CD4-positive, alpha-beta T cell treated with Interferon alpha-2 for 1 hour (primary cell): Measurements from ENCODE around the gene COL5A2.

Experiments used
- DNase-seq, 2 donors: peaks; one replicate each; pipeline ENCODE4 v3.0.0-alpha.2; 2020 to 2022

Gene COL5A2

GRCh38 chr2:189146553-189146952, 33.0 kb downstream of the COL5A2 start:
- no peak for DNase-seq

- DNase-seq: no peak
Measured at GRCh38 chr2:189144700-189145211, 34.8 kb downstream of the COL5A2 start.

- DNase-seq: no peak
Measured at GRCh38 chr2:189143925-189144324, 35.6 kb downstream of the COL5A2 start.

DNA sequence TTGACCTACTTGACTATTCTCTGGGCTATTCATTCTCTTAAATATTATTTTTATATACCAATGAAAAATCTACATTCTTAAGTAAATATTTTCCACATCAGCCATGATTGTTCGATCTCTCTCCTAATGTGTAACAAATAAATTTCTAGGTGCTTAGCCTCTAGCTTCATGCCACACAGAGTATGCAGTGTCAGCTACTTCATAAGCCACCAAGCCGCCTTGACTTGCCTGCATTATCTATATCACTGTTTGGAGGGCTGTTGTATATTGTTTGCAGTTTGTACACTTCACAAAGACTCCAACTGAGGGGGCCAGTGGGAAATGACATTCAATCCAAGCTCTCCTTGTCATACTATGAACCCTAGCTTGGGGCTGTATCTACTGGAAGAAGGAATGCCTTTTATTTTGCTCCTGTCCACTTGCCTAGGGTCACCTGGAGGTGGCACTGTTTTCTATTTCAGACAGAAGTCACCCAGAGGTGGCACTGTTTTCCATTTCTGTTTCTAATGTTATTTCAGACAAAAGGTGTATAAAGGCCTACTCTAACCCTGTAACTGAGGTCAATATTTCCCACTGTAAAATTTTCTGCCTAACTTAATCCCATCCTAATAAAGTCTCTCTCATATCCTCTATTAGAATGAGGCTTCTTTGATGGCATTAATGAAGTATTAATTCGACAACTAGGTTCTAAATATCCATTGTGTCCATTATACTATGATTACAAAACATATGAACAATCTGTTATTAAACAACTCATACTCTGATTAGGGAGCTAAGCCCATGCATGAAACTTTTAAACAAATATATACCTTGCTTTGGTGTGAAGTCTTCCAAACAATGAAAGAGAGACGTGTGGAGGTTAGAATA, 36.4 kb downstream of the COL5A2 start:
- DNase-seq: peak; percentile 15 to 67

- DNase-seq: no peak
Measured at GRCh38 chr2:189138800-189139199, 40.8 kb downstream of the COL5A2 start.

GRCh38 chr2:189137519-189137918, 42.0 kb downstream of the COL5A2 start:
- no peak for DNase-seq

- DNase-seq: no peak
Measured at GRCh38 chr2:189134485-189134884, 45.1 kb downstream of the COL5A2 start.

DNA sequence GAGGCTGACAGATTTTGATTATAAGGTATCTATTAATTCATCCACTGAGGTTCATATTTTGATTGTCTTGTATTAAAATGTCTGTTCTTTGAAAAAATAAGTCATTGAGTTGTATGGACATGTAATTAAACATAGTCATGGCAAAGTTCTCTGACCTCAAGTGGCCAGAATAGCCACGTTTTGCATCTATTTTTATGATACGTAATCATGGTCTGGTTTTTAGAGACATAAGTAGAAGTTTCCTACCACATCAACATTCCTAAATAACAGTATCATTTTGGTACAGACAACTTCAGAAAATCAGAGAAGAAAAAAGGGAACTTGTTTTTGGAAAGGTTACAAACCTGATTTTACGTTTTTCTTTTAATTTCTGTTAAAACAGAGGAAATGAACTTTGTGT, 47.6 kb downstream of the COL5A2 start:
- no peak for DNase-seq

- DNase-seq: no peak
Measured at GRCh38 chr2:189129971-189130370, 49.6 kb downstream of the COL5A2 start.

- no peak for DNase-seq
Measured at GRCh38 chr2:189128970-189129369, 50.6 kb downstream of the COL5A2 start.

GRCh38 chr2:189127756-189128155, 51.8 kb downstream of the COL5A2 start:
- no peak for DNase-seq

- DNase-seq: no peak
Measured at GRCh38 chr2:189125195-189125594, 54.4 kb downstream of the COL5A2 start.

DNA sequence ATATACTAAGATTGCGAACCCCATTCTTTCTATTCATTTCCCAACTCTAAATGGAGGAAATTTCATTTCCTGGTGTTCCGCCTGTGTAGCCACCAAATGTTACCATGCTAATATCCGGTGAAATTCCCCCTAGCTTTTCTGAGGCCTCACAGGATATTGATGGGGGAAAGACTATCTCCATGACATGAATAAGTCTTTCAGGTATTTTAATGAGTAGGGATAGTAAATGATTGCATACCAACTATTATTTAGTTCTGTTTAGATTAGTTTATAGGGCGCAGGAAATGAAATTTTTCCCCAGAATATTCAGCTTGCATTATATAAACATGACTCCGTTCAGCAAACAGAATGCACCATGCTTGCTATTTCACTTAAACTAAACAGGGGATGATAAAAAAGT, 55.4 kb downstream of the COL5A2 start:
- no peak for DNase-seq

DNA sequence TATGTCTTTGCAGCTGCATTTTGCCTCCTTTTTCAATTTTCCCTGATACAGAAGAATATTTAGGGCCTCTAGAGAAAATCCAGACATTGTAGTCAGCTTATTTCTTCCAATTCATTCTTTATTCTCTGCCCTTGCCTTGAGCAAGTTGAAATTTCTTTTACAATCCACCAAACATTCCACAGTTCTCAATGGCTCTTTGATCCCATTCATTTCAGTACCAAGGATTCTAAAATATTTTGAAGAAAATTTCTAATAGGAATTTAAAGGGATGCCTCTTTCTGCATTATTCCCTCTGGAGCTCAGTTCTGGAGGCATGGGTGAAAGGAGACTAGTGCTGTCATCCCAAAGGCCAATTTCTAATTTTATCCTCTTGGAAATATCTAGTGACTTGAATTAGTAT, 61.2 kb downstream of the COL5A2 start:
- DNase-seq: no peak

DNA sequence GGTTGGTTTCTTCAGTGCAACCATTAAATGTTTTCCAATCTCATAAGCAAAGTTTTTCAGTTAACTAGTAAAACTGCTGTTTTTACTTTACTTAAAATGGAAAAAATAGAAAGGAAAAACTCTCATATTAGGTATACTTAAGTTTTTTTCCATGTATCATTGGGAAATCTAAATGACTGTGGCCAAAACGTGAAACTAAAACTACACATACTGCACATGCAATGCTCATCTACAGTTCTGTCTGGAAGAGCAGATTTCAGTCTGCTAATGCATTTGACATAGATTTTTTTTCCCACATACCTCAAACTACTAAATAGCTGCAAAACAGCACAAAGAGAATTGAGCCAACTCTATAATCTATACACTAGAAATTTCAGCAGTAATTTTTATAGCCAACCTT, 62.6 kb downstream of the COL5A2 start:
- no peak for DNase-seq

GRCh38 chr2:189116087-189116486, 63.5 kb downstream of the COL5A2 start:
- no peak for DNase-seq

DNA sequence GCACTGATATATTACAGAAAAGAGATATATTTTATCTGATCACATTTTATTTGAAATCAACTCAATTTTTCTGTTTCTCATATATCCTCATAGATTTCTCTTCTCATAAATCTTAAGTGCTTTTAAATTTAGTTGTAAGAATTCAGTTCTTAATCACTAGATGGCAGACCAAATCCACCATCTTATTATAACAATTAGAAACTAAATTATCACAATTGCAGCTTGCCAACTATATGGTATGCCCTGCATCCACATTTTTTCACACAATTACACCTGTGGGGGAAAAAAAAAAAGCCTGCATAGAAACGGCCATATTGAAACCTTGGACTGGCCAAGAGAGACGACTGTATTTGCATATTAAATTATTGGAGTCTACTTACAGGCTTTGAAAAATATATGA, 64.4 kb downstream of the COL5A2 start:
- DNase-seq: no peak

DNA sequence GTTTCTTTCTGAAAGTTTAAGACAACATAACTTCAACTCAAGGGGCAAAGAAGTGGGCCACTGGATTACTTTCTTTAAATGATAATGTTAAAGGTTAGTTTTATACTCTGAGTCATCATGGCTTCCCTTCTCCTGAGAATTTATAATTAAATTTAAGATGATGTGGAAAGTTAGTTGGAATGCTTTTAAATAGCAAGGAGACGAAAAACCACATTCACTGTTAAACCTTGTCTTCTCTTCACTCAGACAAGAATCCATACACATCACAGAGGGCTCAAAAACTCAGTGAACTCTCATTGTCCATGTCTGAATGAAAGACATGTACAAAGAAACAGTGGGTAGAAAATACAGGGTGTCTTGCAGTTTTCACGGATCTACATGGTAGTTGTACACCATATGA, 65.6 kb downstream of the COL5A2 start:
- DNase-seq: no peak

DNA sequence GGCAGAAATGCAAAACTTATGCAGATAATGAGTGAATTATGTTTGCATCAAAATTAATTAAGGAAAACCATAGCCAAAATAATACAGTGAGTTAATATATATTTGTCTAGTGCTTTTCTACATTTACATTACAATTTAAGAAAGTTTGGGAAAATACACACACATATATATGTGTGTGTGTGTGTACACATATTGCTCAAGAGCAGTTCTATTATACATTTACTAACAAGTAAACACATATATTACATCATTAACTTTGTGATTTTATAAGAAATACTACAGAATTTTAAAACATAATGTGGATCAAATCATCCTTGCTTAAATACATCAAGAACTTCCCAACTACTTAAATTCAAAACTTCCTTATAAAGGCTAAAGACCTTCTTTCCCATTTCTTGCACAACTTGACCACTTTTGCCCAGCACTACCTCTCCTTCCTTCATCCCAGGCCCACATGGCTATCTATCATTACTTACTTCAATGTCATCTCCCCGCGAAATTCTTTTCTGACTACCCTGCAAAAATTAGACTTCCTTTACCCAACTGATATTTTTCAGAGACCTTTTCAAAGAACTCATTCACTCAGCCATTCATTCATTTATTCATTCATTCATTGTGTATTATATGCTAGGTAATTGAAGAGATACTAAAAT, 68.4 kb downstream of the COL5A2 start:
- no peak for DNase-seq

DNA sequence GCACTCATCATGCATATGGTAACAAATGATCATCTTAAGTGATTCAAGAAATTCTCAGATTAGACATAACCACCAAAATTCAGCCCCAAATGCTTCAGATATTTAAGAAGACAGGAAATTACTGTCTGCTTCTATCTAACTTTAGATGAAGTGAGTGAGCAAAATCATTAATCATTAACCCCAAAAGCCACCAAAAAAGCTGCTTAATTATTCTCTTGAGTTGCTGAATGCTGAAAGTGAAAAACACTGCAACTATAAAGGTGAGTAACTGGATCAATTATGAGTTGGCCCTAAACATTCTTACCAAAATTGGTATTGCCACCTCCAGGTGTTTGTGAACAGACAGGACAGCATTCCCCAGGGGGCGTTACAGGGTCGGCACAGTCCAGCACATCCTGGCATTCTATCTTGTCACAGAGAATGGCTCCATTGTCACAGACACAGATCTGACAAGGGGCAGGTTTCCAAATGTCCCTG, 69.6 kb downstream of the COL5A2 start:
- DNase-seq: no peak

GRCh38 chr2:189104934-189105333, 74.6 kb downstream of the COL5A2 start:
- DNase-seq: peak in 1 of 2 donors; percentile 6

GRCh38 chr2:189102735-189103134, 76.8 kb downstream of the COL5A2 start:
- DNase-seq: no peak

GRCh38 chr2:189097934-189098333, 81.6 kb downstream of the COL5A2 start:
- no peak for DNase-seq
